ENCODE data around the gene SESN3.
"Not testable (repeated sequence)": the region's sequence is repeated elsewhere in the genome, so short reads cannot be mapped to it uniquely, and the experiment has no call there.

SESN3 gene

GRCh38 chr11:95218149-95218548 lies 12.9 kb downstream of the SESN3 start:
- DNase-seq (ENCODE audit: low spot score), result no peak

GRCh38 chr11:95212609-95213008 lies 18.4 kb downstream of the SESN3 start:
- no peak for DNase-seq (ENCODE audit: low spot score)

- not testable (repeated sequence) for DNase-seq (ENCODE audit: low spot score)
These were observed 21.5 kb downstream of the SESN3 start for GRCh38 chr11:95209535-95209934.

- DNase-seq (ENCODE audit: low spot score), result no peak
These were observed 30.1 kb downstream of the SESN3 start for GRCh38 chr11:95200781-95201457.

GRCh38 chr11:95195831-95196230 lies 35.2 kb downstream of the SESN3 start:
- no peak for DNase-seq (ENCODE audit: low spot score)

- DNase-seq (ENCODE audit: low spot score), result no peak
These were observed 37.5 kb downstream of the SESN3 start for GRCh38 chr11:95193541-95193940.

- DNase-seq (ENCODE audit: low spot score), result no peak
These were observed 38.3 kb downstream of the SESN3 start for GRCh38 chr11:95192717-95193116.

- DNase-seq (ENCODE audit: low spot score), result no peak
These were observed 43.3 kb downstream of the SESN3 start for GRCh38 chr11:95187723-95188122.

- no peak for DNase-seq (ENCODE audit: low spot score)
These were observed 48.6 kb downstream of the SESN3 start for GRCh38 chr11:95182397-95182796.

- no peak for DNase-seq (ENCODE audit: low spot score)
These were observed 55.1 kb downstream of the SESN3 start for GRCh38 chr11:95175818-95176380.

GRCh38 chr11:95170294-95170693 lies 60.7 kb downstream of the SESN3 start:
- DNase-seq (ENCODE audit: low spot score), result no peak

GRCh38 chr11:95166781-95167180 lies 64.2 kb downstream of the SESN3 start:
- no peak for DNase-seq (ENCODE audit: low spot score)

- DNase-seq (ENCODE audit: low spot score), result no peak
These were observed 65.4 kb downstream of the SESN3 start for GRCh38 chr11:95165638-95166037.

GRCh38 chr11:95163106-95163505 lies 67.9 kb downstream of the SESN3 start:
- no peak for DNase-seq (ENCODE audit: low spot score)

GRCh38 chr11:95161248-95161647 lies 69.8 kb downstream of the SESN3 start:
- DNase-seq (ENCODE audit: low spot score), result no peak

- DNase-seq (ENCODE audit: low spot score), result no peak
These were observed 73.2 kb downstream of the SESN3 start for GRCh38 chr11:95157824-95158223.

- no peak for DNase-seq (ENCODE audit: low spot score)
These were observed 74.0 kb downstream of the SESN3 start for GRCh38 chr11:95156916-95157541.

- DNase-seq (ENCODE audit: low spot score), result no peak
These were observed 74.8 kb downstream of the SESN3 start for GRCh38 chr11:95156133-95156721.

- no peak for DNase-seq (ENCODE audit: low spot score)
These were observed 75.6 kb downstream of the SESN3 start for GRCh38 chr11:95155385-95155784.

GRCh38 chr11:95154514-95154913 lies 76.5 kb downstream of the SESN3 start:
- DNase-seq (ENCODE audit: low spot score), result peak; percentile 56

GRCh38 chr11:95153857-95154246 lies 77.2 kb downstream of the SESN3 start:
- no peak for DNase-seq (ENCODE audit: low spot score)

GRCh38 chr11:95152876-95153856 lies 77.8 kb downstream of the SESN3 start:
- DNase-seq (ENCODE audit: low spot score), result no peak

Data from COLO829 (cell line).